CD4-positive, alpha-beta T cell treated with Interferon alpha-2 for 1 hour (primary cell): ENCODE results near the gene DOCK11.

ENCODE experiments used
- DNase-seq, 2 donors: peaks; one replicate each; pipeline ENCODE4 v3.0.0-alpha.2; 2020 to 2022

The DOCK11 gene

GRCh38 chrX:118634336-118634735 lies 138.7 kb downstream of the DOCK11 start:
- no peak for DNase-seq

GRCh38 chrX:118637997-118638396 lies 142.4 kb downstream of the DOCK11 start:
- DNase-seq, result no peak

GRCh38 chrX:118644378-118644777 lies 148.8 kb downstream of the DOCK11 start:
- DNase-seq, result no peak

GRCh38 chrX:118652717-118653116 lies 157.1 kb downstream of the DOCK11 start:
- DNase-seq, result no peak

- no peak for DNase-seq
Measured at GRCh38 chrX:118654331-118654730, 158.7 kb downstream of the DOCK11 start.

- DNase-seq, result no peak
Measured at GRCh38 chrX:118655561-118656246, 160.1 kb downstream of the DOCK11 start.

GRCh38 chrX:118657413-118657812 lies 161.8 kb downstream of the DOCK11 start:
- no peak for DNase-seq

GRCh38 chrX:118660085-118660484 lies 164.5 kb downstream of the DOCK11 start:
- no peak for DNase-seq

GRCh38 chrX:118665204-118665603 lies 169.6 kb downstream of the DOCK11 start:
- no peak for DNase-seq

- DNase-seq, result no peak
Measured at GRCh38 chrX:118666521-118666920, 170.9 kb downstream of the DOCK11 start.

GRCh38 chrX:118669435-118669834 lies 173.8 kb downstream of the DOCK11 start:
- no peak for DNase-seq

GRCh38 chrX:118675326-118675965 lies 179.8 kb downstream of the DOCK11 start:
- DNase-seq, result no peak

- DNase-seq, result no peak
Measured at GRCh38 chrX:118675966-118676349, 180.3 kb downstream of the DOCK11 start.

GRCh38 chrX:118677318-118677717 lies 181.7 kb downstream of the DOCK11 start:
- no peak for DNase-seq

GRCh38 chrX:118679290-118679689 lies 183.7 kb downstream of the DOCK11 start:
- DNase-seq, result no peak

- DNase-seq, result no peak
Measured at GRCh38 chrX:118682258-118683014, 186.8 kb downstream of the DOCK11 start.

GRCh38 chrX:118685393-118685792 lies 189.8 kb downstream of the DOCK11 start:
- DNase-seq, result no peak

GRCh38 chrX:118688935-118689334 lies 193.3 kb downstream of the DOCK11 start:
- no peak for DNase-seq

- DNase-seq, result no peak
Measured at GRCh38 chrX:118693843-118694242, 198.2 kb downstream of the DOCK11 start.

GRCh38 chrX:118694638-118695037 lies 199.0 kb downstream of the DOCK11 start:
- no peak for DNase-seq

GRCh38 chrX:118698516-118699170 lies 203.0 kb downstream of the DOCK11 start:
- peak; percentile 1 to 29 for DNase-seq

GRCh38 chrX:118702741-118703140 lies 207.1 kb downstream of the DOCK11 start:
- no peak for DNase-seq

GRCh38 chrX:118706681-118707080 lies 211.1 kb downstream of the DOCK11 start:
- no peak for DNase-seq
